Non-pigmented ciliary epithelial cell (primary cell): Measurements from ENCODE around the gene ZYX.
"Not testable (repeated sequence)": the region's sequence is repeated elsewhere in the genome, so short reads cannot be mapped to it uniquely, and the experiment has no call there.

Experiments
- DNase-seq: peaks from one replicate; pipeline ENCODE4 v3.0.0-alpha.2; 2010; ENCODE audit warnings: low read depth

ZYX gene

GRCh38 chr7:143385891-143386781 is 5.0 kb downstream of the ZYX start:
- no peak for DNase-seq

- DNase-seq = no peak
Measured at GRCh38 chr7:143387156-143387975, 6.2 kb downstream of the ZYX start.

GRCh38 chr7:143388051-143388450 is 6.9 kb downstream of the ZYX start:
- DNase-seq = no peak

- no peak for DNase-seq
Measured at GRCh38 chr7:143388491-143389101, 7.5 kb downstream of the ZYX start.

- DNase-seq = no peak
Measured at GRCh38 chr7:143389316-143390103, 8.4 kb downstream of the ZYX start.

- no peak for DNase-seq
Measured at GRCh38 chr7:143390104-143390772, 9.1 kb downstream of the ZYX start.

GRCh38 chr7:143390773-143391317 is 9.7 kb downstream of the ZYX start:
- no peak for DNase-seq

- DNase-seq = no peak
Measured at GRCh38 chr7:143391462-143392404, 10.6 kb downstream of the ZYX start.

GRCh38 chr7:143392427-143392826 is 11.3 kb downstream of the ZYX start:
- DNase-seq = not testable (repeated sequence)

GRCh38 chr7:143392875-143393266 is 11.7 kb downstream of the ZYX start:
- no peak for DNase-seq

GRCh38 chr7:143393267-143394041 is 12.3 kb downstream of the ZYX start:
- no peak for DNase-seq

- no peak for DNase-seq
Measured at GRCh38 chr7:143394068-143394467, 12.9 kb downstream of the ZYX start.

GRCh38 chr7:143394777-143395176 is 13.6 kb downstream of the ZYX start:
- no peak for DNase-seq

- no peak for DNase-seq
Measured at GRCh38 chr7:143395187-143396149, 14.3 kb downstream of the ZYX start.

GRCh38 chr7:143396182-143396581 is 15.0 kb downstream of the ZYX start:
- no peak for DNase-seq

GRCh38 chr7:143396625-143397556 is 15.7 kb downstream of the ZYX start:
- DNase-seq = no peak
